SK-N-SH (cell line): ENCODE measurements around the gene MARK4. TPM values are rescaled to one million over a fixed set of nuclear protein-coding genes. Genes with fewer than 3 reads are reported as not detected.
"Not testable (repeated sequence)": the region's sequence is repeated elsewhere in the genome, so short reads cannot be mapped to it uniquely, and the experiment has no call there.

Experiments used
- CTCF ChIA-PET: fragments of 300-600, 350-600 bp; formaldehyde crosslinking; extraction: SDS; loops from one replicate; lab custom pipeline; 2021; lab: Yijun Ruan, JAX
- POLR2A ChIA-PET: fragments of 350-600 bp; sonication (Branson Sonifier 250); formaldehyde crosslinking; extraction: SDS; loops from one replicate; lab custom pipeline; 2020; ENCODE audit warnings: antibody characterized with exemption, inconsistent platforms; lab: Yijun Ruan, JAX
- DNase-seq: peaks from one replicate; pipeline ENCODE4 v3.0.0; 2012
- H2AFZ ChIP-seq: fragments of 200-600 bp; sonication (generic); 2 replicates; pipeline ENCODE4 v1.8.1; 2016; ENCODE audit warnings: antibody characterized with exemption, mild to moderate bottlenecking, low read depth
- H3F3A ChIP-seq: fragments of 200-600 bp; sonication (generic); replicated peaks from 2 replicates; pipeline ENCODE3; 2016; ENCODE audit warnings: antibody characterized with exemption, mild to moderate bottlenecking; ENCODE audit not compliant: insufficient read depth
- H3K27ac ChIP-seq, 2 experiments: fragments of 200-500 bp in 1 of 2; fragments of 200-600 bp in 1 of 2; sonication (Bioruptor generic) in 1 of 2; sonication (generic), shearing (Covaris generic) in 1 of 2; 2 replicates each; pipeline versions ENCODE4 v1.5.1 to v1.6.1; 2014 to 2016; ENCODE audit warnings: low read depth in 2 of 2, inconsistent platforms in 1 of 2, low read length in 1 of 2, mild to moderate bottlenecking in 1 of 2, mixed read lengths in 1 of 2
- H3K27me3 ChIP-seq: fragments of 200-600 bp; sonication (generic), shearing (Covaris generic); 2 replicates; pipeline ENCODE4 v1.6.1; 2016; ENCODE audit warnings: mixed run types; ENCODE audit not compliant: insufficient read depth
- H3K36me3 ChIP-seq, 2 experiments: fragments of 200-500 bp in 1 of 2; fragments of 200-600 bp in 1 of 2; sonication (Bioruptor generic) in 1 of 2; sonication (generic) in 1 of 2; replicated peaks in 1 of 2; 2 replicates each; pipeline versions ENCODE3 to v1.5.1; 2014 to 2016; ENCODE audit warnings: low read length in 1 of 2, mild to moderate bottlenecking in 1 of 2; ENCODE audit not compliant: insufficient read depth in 2 of 2, control insufficient read depth in 1 of 2
- H3K4me1 ChIP-seq, 2 experiments: fragments of 200-500 bp in 1 of 2; fragments of 200-600 bp in 1 of 2; sonication (Bioruptor generic) in 1 of 2; sonication (generic), shearing (Covaris generic) in 1 of 2; 2 replicates each; pipeline versions ENCODE4 v1.5.1 to v1.6.1; 2014 to 2016; ENCODE audit warnings: low read depth in 1 of 2, low read length in 1 of 2, mixed run types in 1 of 2; ENCODE audit not compliant: insufficient read depth in 2 of 2, control insufficient read depth in 1 of 2
- H3K4me2 ChIP-seq: fragments of 200-600 bp; sonication (generic), shearing (Covaris generic); 2 replicates; pipeline ENCODE4 v1.6.1; 2017; ENCODE audit warnings: mixed run types
- H3K4me3 ChIP-seq, 2 experiments: fragments of 200-500 bp in 1 of 2; fragments of 200-600 bp in 1 of 2; sonication (Bioruptor generic) in 1 of 2; sonication (generic), shearing (Covaris generic) in 1 of 2; 2 replicates each; pipeline versions ENCODE4 v1.5.1 to v1.8.1; 2014 to 2016; ENCODE audit warnings: low read depth in 2 of 2, inconsistent platforms in 1 of 2, low read length in 1 of 2, mild to moderate bottlenecking in 1 of 2, mixed read lengths in 1 of 2, moderate library complexity in 1 of 2
- H3K79me2 ChIP-seq: fragments of 200-600 bp; sonication (generic); 2 replicates; pipeline ENCODE4 v1.8.1; 2017; ENCODE audit warnings: mild to moderate bottlenecking; ENCODE audit not compliant: insufficient read depth
- H3K9ac ChIP-seq: fragments of 200-600 bp; sonication (generic); 2 replicates; pipeline ENCODE4 v1.6.1; 2017; ENCODE audit warnings: mixed run types
- H3K9me2 ChIP-seq: fragments of 200-600 bp; sonication (generic); 2 replicates; pipeline ENCODE4 v1.6.1; 2017; ENCODE audit warnings: mixed run types
- H3K9me3 ChIP-seq: fragments of 200-600 bp; sonication (generic); 2 replicates; pipeline ENCODE4 v1.6.1; 2017; ENCODE audit warnings: mixed run types, mild to moderate bottlenecking, moderate library complexity
- H4K20me1 ChIP-seq: fragments of 200-600 bp; sonication (generic); 2 replicates; pipeline ENCODE4 v1.6.1; 2017; ENCODE audit warnings: mild to moderate bottlenecking, mixed run types; ENCODE audit not compliant: insufficient read depth
- CTCF ChIP-seq: fragments of 200-600 bp; sonication (generic); IDR thresholded peaks from 2 replicates; pipeline ENCODE4 v1.6.1; 2017; ENCODE audit warnings: antibody characterized with exemption, mild to moderate bottlenecking, moderate library complexity
- EZH2phosphoT487 ChIP-seq: fragments of 200-600 bp; sonication (generic); IDR thresholded peaks from 2 replicates; pipeline ENCODE4 v1.6.1; 2017; ENCODE audit warnings: low read depth, mixed run types, mild to moderate bottlenecking, antibody characterized with exemption, moderate library complexity, borderline replicate concordance
- FOSL2 ChIP-seq: IDR thresholded peaks from 2 replicates; pipeline ENCODE4 v1.4.0; 2012; ENCODE audit warnings: low read depth, mild to moderate bottlenecking, moderate library complexity, borderline replicate concordance
- FOXM1 ChIP-seq: IDR thresholded peaks from 2 replicates; pipeline ENCODE4 v1.4.0; 2012; ENCODE audit warnings: low read depth, mild to moderate bottlenecking
- GABPA ChIP-seq: IDR thresholded peaks from 2 replicates; pipeline ENCODE4 v1.4.0; 2012; ENCODE audit warnings: low read depth, mild to moderate bottlenecking
- GATA2 ChIP-seq: sonication (generic); formaldehyde crosslinking; IDR thresholded peaks from 2 replicates; pipeline ENCODE4 v1.5.0; 2020; ENCODE audit warnings: mild to moderate bottlenecking, missing genetic modification reagents
- IRF3 ChIP-seq: fragments of 150-350 bp; IDR thresholded peaks from 2 replicates; pipeline ENCODE4 v1.6.1; 2016; ENCODE audit warnings: mild to moderate bottlenecking, low read depth, low read length
- MAX ChIP-seq: IDR thresholded peaks from 2 replicates; pipeline ENCODE4 v1.4.0; 2012; ENCODE audit warnings: low read depth
- NRF1 ChIP-seq: IDR thresholded peaks from 2 replicates; pipeline ENCODE4 v1.6.1; 2012; ENCODE audit warnings: low read depth, mild to moderate bottlenecking, low read length
- RAD21 ChIP-seq: IDR thresholded peaks from 2 replicates; pipeline ENCODE4 v1.6.1; 2012; ENCODE audit warnings: mild to moderate bottlenecking, low read length
- RCOR1 ChIP-seq: fragments of 150-350 bp; IDR thresholded peaks from 2 replicates; pipeline ENCODE4 v1.6.1; 2017; ENCODE audit warnings: antibody characterized with exemption, low read length
- WGBS: methylation state at CpG from one replicate; pipeline ENCODE4 v1.1.6; 2017; ENCODE audit warnings: low lambda C conversion rate; 5-methylcytosine and 5-hydroxymethylcytosine counted together
- polyA plus RNA-seq, 3 experiments: library from polyadenylated mRNA; depleted of rRNA; stranded (reverse); fragments of >200 nt; gene quantifications; 2 replicates each; pipeline ENCODE4 v1.2.3, GENCODE V29; 2012
- TF ChIP-seq, protein P1 (sequence below): IDR thresholded peaks from 2 replicates; pipeline ENCODE4 v1.4.0; 2012; ENCODE audit warnings: low read depth, borderline replicate concordance
- TF ChIP-seq, protein P2 (sequence below): IDR thresholded peaks from 2 replicates; pipeline ENCODE4 v1.4.0; 2012; ENCODE audit warnings: low read depth, borderline replicate concordance

MARK4 gene
- polyA plus RNA-seq, 1 of the 3 experiments (the other 2 are of a cell fraction), result 16.3 TPM

- Histone ChIP-seq H3K27ac (no peak overlapping the region), H3K9ac (no peak overlapping the region), H3K4me1 (no peaks in the 10 kb centered on the region; a peak in 1 of 4 replicates), H3K9me3 (no peaks in the 10 kb centered on the region), H3K9me2 (no peaks in the 10 kb centered on the region), H4K20me1 (no peaks in the 10 kb centered on the region), H3K79me2 (no peaks in the 10 kb centered on the region), H3K27me3 (no peaks in the 10 kb centered on the region), H3F3A (peaks cover 5% of the 10 kb centered on the region), H3K36me3 (no peaks in the 10 kb centered on the region), H3K4me3 (no peak overlapping the region), H2AFZ (no peak overlapping the region), H3K4me2 (no peak overlapping the region)
- no peak for TF ChIP-seq IRF3
- TF ChIP-seq, protein P1, sequence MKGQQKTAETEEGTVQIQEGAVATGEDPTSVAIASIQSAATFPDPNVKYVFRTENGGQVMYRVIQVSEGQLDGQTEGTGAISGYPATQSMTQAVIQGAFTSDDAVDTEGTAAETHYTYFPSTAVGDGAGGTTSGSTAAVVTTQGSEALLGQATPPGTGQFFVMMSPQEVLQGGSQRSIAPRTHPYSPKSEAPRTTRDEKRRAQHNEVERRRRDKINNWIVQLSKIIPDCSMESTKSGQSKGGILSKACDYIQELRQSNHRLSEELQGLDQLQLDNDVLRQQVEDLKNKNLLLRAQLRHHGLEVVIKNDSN, result peak; percentile 21; the same call in 1 of the 2 replicates
- whole genome bisulfite sequencing, result 90% methylated on average over 10 of the region's 10 CpGs
- ChIA-PET POLR2A (no interaction called here), CTCF (interaction anchor here (0.9 to 1.1 kb wide), 2 partner anchors 33 to 85 kb away, joined by 3 to 4 read pairs; no protein-coding TSS in a partner anchor)
- no peak for DNase-seq
These were observed 82.7 kb downstream of the MARK4 start for GRCh38 chr19:45333609-45334303.

GRCh38 chr19:45334881-45335280 is 83.8 kb downstream of the MARK4 start:
- CTCF ChIA-PET, result interaction anchor here (0.9 to 1.5 kb wide), 2 partner anchors 34 to 135 kb away, joined by 3 to 4 read pairs; no protein-coding TSS in a partner anchor
- H3K4me1 ChIP-seq, result not testable (repeated sequence)

DNA sequence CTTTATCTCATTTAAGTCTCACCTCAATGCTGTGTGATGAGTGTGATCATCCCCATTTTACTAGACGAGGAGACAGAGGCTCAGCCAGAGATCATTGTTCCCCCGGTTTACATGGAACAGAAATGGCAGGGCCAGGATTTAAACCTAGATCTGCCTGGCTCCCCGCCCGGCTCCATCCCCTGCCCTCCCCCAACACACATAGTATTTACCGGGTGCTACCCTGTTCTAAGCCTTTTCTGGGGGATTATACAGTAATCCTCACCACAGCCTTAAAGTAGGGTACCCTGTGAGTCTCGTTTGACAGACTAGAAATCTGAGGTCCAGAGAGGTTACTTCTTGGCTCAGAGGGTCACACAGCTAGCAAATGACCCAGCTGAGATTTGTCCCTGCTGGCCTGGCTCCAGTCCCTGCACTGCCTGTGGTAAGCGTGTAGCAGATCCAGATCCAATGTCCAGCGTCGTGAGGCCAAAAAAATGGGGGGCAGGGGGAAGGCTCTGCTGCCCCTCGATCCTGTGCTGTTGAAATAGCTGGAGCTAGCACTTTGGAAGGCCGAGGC is 85.7 kb downstream of the MARK4 start:
- H3K27me3 ChIP-seq, result no peaks in the 10 kb centered on the region; the same call in 1 of the 2 replicates
- H3K4me1 ChIP-seq, result peaks cover 0 to 2% of the 10 kb centered on the region in 2 experiments; a peak in 1 of 4 replicates
- H4K20me1 ChIP-seq, result no peaks in the 10 kb centered on the region
- H3K27ac ChIP-seq, result no peak overlapping the region
- no peaks in the 10 kb centered on the region for H3K36me3 ChIP-seq
- no peak overlapping the region for H3K4me3 ChIP-seq
- H3K9me2 ChIP-seq, result no peaks in the 10 kb centered on the region
- H3K4me2 ChIP-seq, result no peak overlapping the region
- peaks cover 11% of the 10 kb centered on the region for H3F3A ChIP-seq
- H3K79me2 ChIP-seq, result no peaks in the 10 kb centered on the region
- 65% methylated on average over 11 of the region's 11 CpGs for WGBS
- CTCF ChIA-PET, result interaction anchor here (0.9 to 4.1 kb wide), 7 partner anchors 15 to 613 kb away, joined by 3 to 49 read pairs (median 13); partner anchors contain the start of gene MARK4
- no peaks in the 10 kb centered on the region for H3K9me3 ChIP-seq
- H3K9ac ChIP-seq, result no peak overlapping the region
- peak; percentile 12 for DNase-seq
- POLR2A ChIA-PET, result no interaction called here
- no peak overlapping the region for H2AFZ ChIP-seq
- TF ChIP-seq RCOR1 (no peak), FOSL2 (no peak), FOXM1 (no peak), MAX (no peak), CTCF (no peak), GATA2 (CRISPR knock-in tag) (no peak), EZH2phosphoT487 (no peak), GABPA (no peak), NRF1 (no peak), RAD21 (no peak)
- TF ChIP-seq, protein P2, sequence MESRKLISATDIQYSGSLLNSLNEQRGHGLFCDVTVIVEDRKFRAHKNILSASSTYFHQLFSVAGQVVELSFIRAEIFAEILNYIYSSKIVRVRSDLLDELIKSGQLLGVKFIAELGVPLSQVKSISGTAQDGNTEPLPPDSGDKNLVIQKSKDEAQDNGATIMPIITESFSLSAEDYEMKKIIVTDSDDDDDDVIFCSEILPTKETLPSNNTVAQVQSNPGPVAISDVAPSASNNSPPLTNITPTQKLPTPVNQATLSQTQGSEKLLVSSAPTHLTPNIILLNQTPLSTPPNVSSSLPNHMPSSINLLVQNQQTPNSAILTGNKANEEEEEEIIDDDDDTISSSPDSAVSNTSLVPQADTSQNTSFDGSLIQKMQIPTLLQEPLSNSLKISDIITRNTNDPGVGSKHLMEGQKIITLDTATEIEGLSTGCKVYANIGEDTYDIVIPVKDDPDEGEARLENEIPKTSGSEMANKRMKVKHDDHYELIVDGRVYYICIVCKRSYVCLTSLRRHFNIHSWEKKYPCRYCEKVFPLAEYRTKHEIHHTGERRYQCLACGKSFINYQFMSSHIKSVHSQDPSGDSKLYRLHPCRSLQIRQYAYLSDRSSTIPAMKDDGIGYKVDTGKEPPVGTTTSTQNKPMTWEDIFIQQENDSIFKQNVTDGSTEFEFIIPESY, result no peak

More at GRCh38 chr19:45334881-45335280, 83.8 kb downstream of the MARK4 start:
- 78% methylated on average over 4 of the region's 4 CpGs for WGBS
- H3K27ac ChIP-seq, H4K20me1 ChIP-seq, H3K36me3 ChIP-seq, H3K27me3 ChIP-seq, POLR2A ChIA-PET, H3K9me3 ChIP-seq, H3K79me2 ChIP-seq, H3K9ac ChIP-seq, DNase-seq, H3K4me3 ChIP-seq, H2AFZ ChIP-seq, H3K4me2 ChIP-seq, H3K9me2 ChIP-seq: not testable (repeated sequence)
- H3F3A ChIP-seq, result peaks cover 11% of the 10 kb centered on the region
